GM12891 (cell line): ENCODE data around the gene KCNH1.

Experiments
- DNase-seq: peaks from one replicate; pipeline ENCODE4 v3.0.0; 2011; ENCODE audit warnings: low spot score; ENCODE audit not compliant: insufficient read length
- FAIRE-seq: peaks from 2 replicates; lab custom pipeline; 2011; peaks lifted over from hg19 to GRCh38; lab: Jason Lieb, UNC
- PAX5 ChIP-seq: IDR thresholded peaks from 2 replicates; pipeline ENCODE4 v1.6.1; 2011; ENCODE audit warnings: low read length, moderate library complexity, mild to moderate bottlenecking; ENCODE audit not compliant: insufficient read depth, severe bottlenecking
- POLR2A ChIP-seq: IDR thresholded peaks from 2 replicates; pipeline ENCODE4 v1.6.1; 2011; ENCODE audit warnings: low read depth, low read length, control low read depth
- POLR2AphosphoS5 ChIP-seq: IDR thresholded peaks from 2 replicates; pipeline ENCODE4 v1.6.1; 2011; ENCODE audit warnings: low read depth, low read length, control low read depth
- POU2F2 ChIP-seq: IDR thresholded peaks from 2 replicates; pipeline ENCODE4 v1.6.1; 2011; ENCODE audit warnings: low read depth, mild to moderate bottlenecking, control low read depth, low read length, moderate library complexity
- SPI1 ChIP-seq: IDR thresholded peaks from 2 replicates; pipeline ENCODE4 v1.6.1; 2011; ENCODE audit warnings: low read depth, low read length, control low read depth
- TAF1 ChIP-seq: IDR thresholded peaks from 2 replicates; pipeline ENCODE4 v1.6.1; 2011; ENCODE audit warnings: low read depth, low read length, control low read depth

Gene KCNH1

DNA sequence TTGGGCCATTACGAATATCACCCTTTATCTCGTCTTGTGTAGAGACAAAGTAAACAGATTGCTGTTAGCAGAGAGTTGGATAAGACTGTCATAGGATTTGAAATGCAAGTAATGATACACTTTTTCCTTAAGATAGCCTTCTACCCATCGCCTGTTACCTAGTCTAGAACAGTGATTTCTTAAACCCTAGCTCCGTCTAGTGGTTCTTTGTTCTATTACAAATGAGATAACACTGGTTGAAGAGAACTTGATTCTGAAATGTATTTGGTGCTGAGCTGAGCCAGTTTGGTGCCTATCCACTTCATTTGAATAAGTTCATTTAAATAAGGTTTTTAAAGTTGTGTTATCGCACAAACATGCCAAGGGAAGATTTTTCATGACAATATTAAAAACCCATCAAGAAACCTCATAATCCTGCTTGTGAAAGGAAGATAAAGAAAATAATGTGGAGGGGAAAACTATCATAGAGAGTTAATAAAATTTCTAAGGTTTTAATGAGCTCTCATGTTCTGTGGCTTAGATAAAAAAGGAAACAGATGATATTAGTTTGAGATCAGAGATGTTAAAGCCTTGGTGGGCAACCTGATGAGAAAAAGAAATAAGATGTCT lies 1.5 kb upstream of the KCNH1 start:
- no peak for DNase-seq
- FAIRE-seq: peak; percentile 81
- no peak for TF ChIP-seq TAF1

DNA sequence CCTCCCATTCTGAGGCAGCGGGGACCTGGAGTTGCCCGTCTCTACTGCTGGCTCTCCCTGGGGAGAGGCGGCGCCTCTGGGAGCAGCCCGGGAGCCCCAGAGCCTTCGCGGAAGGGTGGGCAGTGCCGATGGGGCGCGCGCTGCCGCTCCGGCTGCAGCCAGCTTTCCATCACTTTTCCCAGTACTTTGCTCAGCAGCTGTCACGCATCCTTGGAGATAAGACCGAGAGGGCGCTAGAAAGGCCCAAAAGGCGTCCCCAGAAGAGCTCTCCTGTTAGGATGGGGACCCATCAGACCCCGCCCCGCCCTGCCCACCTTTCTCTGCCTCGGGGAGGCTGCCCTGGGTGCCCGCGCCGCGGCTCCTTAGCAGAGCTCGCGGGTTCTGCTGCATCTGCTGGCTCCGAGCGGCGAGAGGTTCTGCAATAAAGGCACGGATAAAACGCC lies 534 bp downstream of the KCNH1 start:
- no peak for DNase-seq
- no peak for TF ChIP-seq POLR2A
- TF ChIP-seq SPI1: no peak
- TF ChIP-seq POLR2AphosphoS5: no peak
- no peak for TF ChIP-seq POU2F2
- no peak for TF ChIP-seq PAX5
- TF ChIP-seq TAF1: no peak

DNA sequence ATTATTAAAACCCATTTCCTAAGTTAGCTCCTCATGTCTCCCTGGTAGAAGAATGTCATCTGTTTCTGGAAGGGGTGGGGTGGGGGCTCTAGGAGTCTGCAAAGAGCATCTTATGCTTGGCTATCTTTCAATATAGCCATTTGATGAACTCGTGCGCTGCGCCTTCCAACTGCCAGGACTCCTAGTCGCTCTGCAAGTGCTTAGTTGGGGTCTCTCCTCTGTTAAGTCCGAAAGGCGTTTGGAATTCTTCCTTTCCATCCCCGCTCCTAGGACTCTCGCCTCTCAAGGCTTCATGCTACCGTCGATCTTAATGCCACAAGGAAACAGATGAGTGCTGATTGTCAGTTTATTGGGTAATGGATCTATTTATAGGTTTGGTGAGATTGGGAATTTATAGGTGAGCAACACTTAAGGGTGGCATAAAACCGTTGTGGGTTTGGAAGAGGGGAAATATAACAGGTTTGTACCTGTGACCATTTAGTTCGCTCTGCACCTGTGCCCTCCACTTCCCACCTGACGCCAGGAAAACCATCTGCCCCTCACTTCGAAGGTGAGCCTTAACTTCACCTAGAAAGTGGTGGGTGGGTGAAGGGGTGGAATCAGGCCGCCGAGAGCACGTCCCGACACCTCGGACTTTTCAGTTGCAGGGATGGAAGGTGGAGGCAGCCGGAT lies 1.1 kb downstream of the KCNH1 start:
- DNase-seq: no peak
- FAIRE-seq: no peak
- TF ChIP-seq POU2F2 (no peak), POLR2AphosphoS5 (no peak), TAF1 (no peak), PAX5 (no peak), POLR2A (no peak), SPI1 (no peak)

More for the DNA sequence above, 534 bp downstream of the KCNH1 start:
- no peak for FAIRE-seq

DNA sequence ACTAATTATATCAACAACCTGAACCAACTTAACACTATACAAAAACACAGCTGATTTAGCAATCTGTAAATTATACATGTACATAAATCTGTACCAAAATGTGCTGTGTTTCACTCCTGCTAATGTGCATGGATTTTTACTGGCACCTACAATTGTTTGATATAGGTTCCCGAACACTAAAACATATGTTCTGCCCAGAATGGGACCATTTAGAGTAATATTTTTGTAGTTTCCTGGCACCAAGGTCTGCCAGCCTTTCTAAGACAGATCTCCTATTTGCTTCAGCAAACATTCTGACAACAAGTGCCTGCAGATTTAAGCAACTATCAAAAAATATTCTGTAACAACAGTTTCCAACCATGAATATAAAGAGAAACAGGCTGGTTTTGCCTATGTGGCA lies 4.2 kb downstream of the KCNH1 start:
- DNase-seq (no peak), FAIRE-seq (no peak)
- TF ChIP-seq TAF1 (no peak), POLR2AphosphoS5 (no peak), PAX5 (no peak), POU2F2 (no peak), POLR2A (no peak), SPI1 (no peak)

DNA sequence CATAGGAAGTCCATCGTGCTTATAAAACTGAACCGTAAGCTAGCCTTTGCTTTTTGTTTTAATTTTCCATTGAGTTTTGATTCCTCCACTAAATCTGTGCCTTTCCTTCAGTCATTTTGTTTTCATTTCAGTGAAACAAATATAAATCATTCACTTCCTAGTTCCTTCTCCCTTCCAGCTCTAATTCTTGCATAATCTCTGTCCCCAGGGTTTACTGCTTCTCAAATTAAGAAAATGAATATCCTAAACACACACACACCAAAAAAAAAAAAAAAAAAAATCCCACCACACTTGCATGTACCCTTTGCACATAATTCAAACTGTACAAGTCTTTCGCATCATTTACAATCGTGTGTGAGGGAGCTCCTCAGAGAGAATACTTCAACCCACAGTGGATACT lies 6.8 kb downstream of the KCNH1 start:
- DNase-seq (no peak), FAIRE-seq (no peak)
- TF ChIP-seq PAX5: no peak
- TF ChIP-seq TAF1: no peak
- TF ChIP-seq POLR2A: no peak
- no peak for TF ChIP-seq POLR2AphosphoS5
- TF ChIP-seq POU2F2: no peak
- no peak for TF ChIP-seq SPI1

DNA sequence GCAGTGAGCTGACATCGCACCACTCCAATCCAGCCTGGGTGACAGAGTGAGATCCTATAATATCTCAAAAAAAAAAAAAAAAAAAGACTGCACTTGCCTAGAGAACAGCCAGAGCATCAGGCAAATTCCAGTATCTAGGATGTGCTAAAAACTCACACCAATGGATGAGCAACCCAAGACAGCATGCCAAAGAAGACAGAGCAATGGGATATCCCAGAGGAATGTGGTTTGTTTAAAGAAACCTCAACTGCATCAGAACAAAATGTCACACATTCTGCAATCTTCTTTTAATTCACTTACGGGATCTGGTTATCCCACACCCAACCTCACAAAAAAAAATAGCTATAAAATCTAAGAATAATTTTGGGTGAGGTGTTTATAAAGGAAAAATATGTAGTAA lies 7.3 kb downstream of the KCNH1 start:
- FAIRE-seq: no peak
- DNase-seq: no peak
- TF ChIP-seq SPI1 (no peak), POLR2AphosphoS5 (no peak), POU2F2 (no peak), PAX5 (no peak), TAF1 (no peak), POLR2A (no peak)

DNA sequence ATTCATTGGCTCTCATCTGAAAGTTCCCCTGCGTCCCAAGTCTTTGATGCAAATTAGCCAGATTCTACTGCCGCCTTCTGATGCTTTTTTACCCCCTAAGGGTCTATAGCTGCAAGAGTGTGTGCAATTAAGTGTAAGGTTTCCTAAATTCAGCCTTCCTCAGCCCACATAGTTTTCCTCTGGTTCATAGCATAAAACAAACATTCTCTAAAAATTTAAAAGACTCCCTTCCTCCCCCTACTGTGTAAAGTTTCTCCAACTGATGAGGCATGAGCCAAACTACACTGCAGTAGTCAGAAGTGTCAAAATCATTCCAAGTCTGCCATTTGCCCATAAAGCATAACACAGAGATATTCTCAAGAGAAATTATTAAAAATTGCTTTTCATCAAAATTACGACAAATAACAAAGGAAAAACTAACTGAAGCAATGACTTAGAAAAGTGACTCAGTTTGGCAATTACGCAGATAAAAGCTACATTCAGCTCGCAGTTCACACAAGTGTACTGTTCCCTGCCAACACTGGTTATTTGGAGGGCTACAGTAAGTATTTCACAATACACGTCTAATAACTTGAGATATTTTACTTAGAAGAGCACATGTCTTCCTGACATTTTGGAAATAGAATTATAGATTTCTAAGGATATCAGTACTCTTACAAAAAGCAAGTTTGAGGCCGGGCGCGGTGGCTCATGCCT lies 15.4 kb downstream of the KCNH1 start:
- DNase-seq (no peak), FAIRE-seq (no peak)
- TF ChIP-seq POU2F2 (no peak), PAX5 (no peak), POLR2A (no peak), POLR2AphosphoS5 (no peak), TAF1 (no peak), SPI1 (no peak)

DNA sequence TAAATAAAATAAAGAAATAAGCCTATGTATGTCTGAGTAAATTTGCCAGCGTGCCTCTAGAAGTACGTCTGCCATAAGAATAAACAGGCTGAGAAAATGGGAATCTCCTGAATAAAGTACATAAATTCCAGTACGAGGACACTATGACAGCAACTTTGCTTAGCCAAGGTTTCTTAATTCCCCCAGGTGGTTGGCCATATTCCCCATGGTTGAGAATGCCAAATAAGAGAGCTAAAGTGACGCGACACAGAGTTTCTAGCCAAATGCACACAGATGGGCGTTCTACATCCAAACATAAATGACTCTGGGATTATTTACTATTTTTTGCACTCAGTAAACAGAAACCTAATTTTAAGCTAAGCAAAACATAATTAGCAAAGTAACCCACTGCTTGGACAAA lies 19.5 kb downstream of the KCNH1 start:
- FAIRE-seq: no peak
- no peak for DNase-seq
- TF ChIP-seq POLR2AphosphoS5: no peak

DNA sequence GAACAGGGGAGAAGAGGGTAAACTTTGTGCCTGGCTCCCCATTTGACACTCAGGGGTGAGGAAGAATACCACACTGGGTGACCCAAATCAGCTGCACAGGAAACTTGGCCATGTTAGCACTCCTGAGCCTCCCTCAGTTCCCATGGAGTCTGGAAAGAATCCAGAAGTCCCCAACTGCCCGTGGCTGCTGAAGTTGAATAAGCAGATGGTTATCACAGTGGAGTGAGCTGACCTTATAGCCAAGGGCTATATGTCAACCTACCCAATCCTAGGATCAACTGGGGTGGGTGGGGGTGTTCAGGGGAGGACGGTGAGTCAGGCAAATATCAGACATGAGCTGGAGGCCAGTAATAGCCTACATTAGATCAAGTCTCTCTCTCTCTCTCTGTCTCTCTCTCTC lies 20.4 kb downstream of the KCNH1 start:
- DNase-seq (no peak), FAIRE-seq (no peak)
- TF ChIP-seq POLR2A (no peak), POU2F2 (no peak), PAX5 (no peak)

DNA sequence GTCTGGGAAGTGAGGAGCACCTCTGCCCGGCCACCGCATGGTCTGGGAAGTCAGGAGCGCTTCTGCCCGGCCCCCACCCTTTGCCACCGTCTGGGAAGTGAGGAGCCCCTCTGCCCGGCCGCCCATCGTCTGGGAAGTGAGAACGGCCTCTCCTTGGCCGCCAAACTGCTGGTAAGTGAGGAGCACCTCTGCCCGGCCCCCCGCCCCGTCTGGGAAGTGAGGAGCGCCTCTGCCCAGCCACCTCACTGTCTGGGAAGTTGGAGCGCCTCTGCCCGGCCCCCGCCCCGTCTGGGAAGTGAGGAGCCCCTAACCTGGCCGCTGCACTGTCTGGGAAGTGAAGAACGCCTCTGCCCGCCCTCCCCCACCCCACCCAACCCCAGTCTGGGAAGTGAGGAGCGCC lies 22.6 kb downstream of the KCNH1 start:
- no peak for DNase-seq
- TF ChIP-seq TAF1 (no peak), POU2F2 (no peak), SPI1 (no peak)
- no peak for FAIRE-seq
